HG02852 (cell line): ENCODE data around the gene RPL3.

ENCODE experiments used
- ATAC-seq: cut with Tn5 transposase; IDR thresholded peaks from one replicate; pipeline ENCODE4 v1.9.1; 2021; ENCODE audit warnings: mild to moderate bottlenecking, moderate library complexity; ENCODE audit not compliant: unreplicated experiment

The RPL3 gene

GRCh38 chr22:39265143-39265886, 54.1 kb downstream of the RPL3 start:
- no peak for ATAC-seq

DNA sequence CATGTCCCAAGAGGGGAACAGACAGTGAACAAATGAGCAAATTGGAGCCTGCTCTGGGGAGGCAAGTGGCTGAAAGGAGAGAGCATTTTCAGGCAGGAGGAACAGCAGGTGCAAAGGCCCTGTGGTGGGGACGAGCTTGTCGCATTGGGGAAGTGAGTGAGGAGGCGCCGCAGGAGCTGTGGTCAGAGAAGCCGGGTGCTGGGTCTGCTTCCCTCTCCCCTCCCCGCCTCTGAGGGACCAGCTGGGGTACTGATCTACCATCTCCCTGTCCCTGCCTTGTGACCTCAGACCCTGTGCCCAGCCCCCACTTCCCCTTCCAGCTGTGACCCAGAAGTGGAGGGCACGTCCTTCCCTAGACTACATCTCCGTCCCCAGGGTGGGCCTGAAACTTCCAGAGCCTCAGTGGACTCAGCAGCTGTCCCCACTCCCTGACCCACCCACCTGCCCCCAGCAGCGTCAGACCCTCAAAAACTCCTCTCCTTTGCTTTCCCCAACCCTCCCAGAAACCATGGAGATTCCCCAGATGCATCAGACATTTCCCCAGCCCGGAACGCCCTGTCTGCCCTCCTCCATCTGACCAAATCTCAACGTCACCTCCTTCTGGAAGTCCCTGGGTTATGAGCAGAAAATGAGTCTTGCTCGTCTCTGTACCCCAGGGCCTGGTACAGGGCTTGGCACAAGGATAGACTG, 54.9 kb downstream of the RPL3 start:
- no peak for ATAC-seq

- no peak for ATAC-seq
These were observed 55.6 kb downstream of the RPL3 start for GRCh38 chr22:39263626-39264348.
